ENCODE results near the gene HMGN3. TPM values are rescaled to one million over a fixed set of nuclear protein-coding genes. Genes with fewer than 3 reads are reported as not detected.
A peak's percentile ranks its signal among the peaks of the same experiment; 100 is the strongest.

Gene HMGN3
- 42.3 TPM for total RNA-seq

GRCh38 chr6:79234150-79235022, at the start of gene HMGN3:
HMGN3 (minus strand) TSS chr6:79234682.
- Histone ChIP-seq H3K9me3 (ENCODE audit: control insufficient read depth in 3 of 3, low read length in 3 of 3) (no peaks in the 10 kb centered on the region), H3K27me3 (ENCODE audit: control insufficient read depth in 3 of 3, insufficient read depth in 3 of 3, low read length in 3 of 3) (no peaks in the 10 kb centered on the region), H3K27ac (ENCODE audit: low read depth, low read length) (peak within 1 kb of the TSS; percentile 89), H3K9ac (ENCODE audit: low read depth in 1 of 3, low read length in 3 of 3) (peak within 1 kb of the TSS; percentile 79 to 99 (median 97)), H3K4me1 (ENCODE audit: control insufficient read depth in 3 of 3, insufficient read depth in 3 of 3, low read length in 3 of 3) (peaks cover 2 to 15% (median 5%) of the 10 kb centered on the region in 3 donors), H3K4me3 (ENCODE audit: low read length in 3 of 3) (peak within 1 kb of the TSS; percentile 73 to 97 (median 92)), H3K36me3 (ENCODE audit: control insufficient read depth in 3 of 3, insufficient read depth in 3 of 3, low read length in 3 of 3) (no peaks in the 10 kb centered on the region)

GRCh38 chr6:79280756-79281155, 46.3 kb upstream of the HMGN3 start:
- H3K27ac ChIP-seq (ENCODE audit: low read depth, low read length): no peak overlapping the region
- H3K9ac ChIP-seq (ENCODE audit: low read depth in 1 of 3, low read length in 3 of 3): no peak overlapping the region
- H3K27me3 ChIP-seq (ENCODE audit: control insufficient read depth in 3 of 3, insufficient read depth in 3 of 3, low read length in 3 of 3): no peaks in the 10 kb centered on the region
- no peaks in the 10 kb centered on the region for H3K9me3 ChIP-seq (ENCODE audit: control insufficient read depth in 3 of 3, low read length in 3 of 3)
- no peaks in the 10 kb centered on the region for H3K36me3 ChIP-seq (ENCODE audit: control insufficient read depth in 3 of 3, insufficient read depth in 3 of 3, low read length in 3 of 3)
- H3K4me3 ChIP-seq (ENCODE audit: low read length in 3 of 3): no peak overlapping the region
- H3K4me1 ChIP-seq (ENCODE audit: control insufficient read depth in 3 of 3, insufficient read depth in 3 of 3, low read length in 3 of 3): no peaks in the 10 kb centered on the region

- no peaks in the 10 kb centered on the region for H3K9me3 ChIP-seq (ENCODE audit: control insufficient read depth in 3 of 3, low read length in 3 of 3)
- H3K27ac ChIP-seq (ENCODE audit: low read depth, low read length): no peak overlapping the region
- no peaks in the 10 kb centered on the region for H3K4me1 ChIP-seq (ENCODE audit: control insufficient read depth in 3 of 3, insufficient read depth in 3 of 3, low read length in 3 of 3)
- no peaks in the 10 kb centered on the region for H3K36me3 ChIP-seq (ENCODE audit: control insufficient read depth in 3 of 3, insufficient read depth in 3 of 3, low read length in 3 of 3)
- no peak overlapping the region for H3K9ac ChIP-seq (ENCODE audit: low read depth in 1 of 3, low read length in 3 of 3)
- H3K4me3 ChIP-seq (ENCODE audit: low read length in 3 of 3): no peak overlapping the region
- no peaks in the 10 kb centered on the region for H3K27me3 ChIP-seq (ENCODE audit: control insufficient read depth in 3 of 3, insufficient read depth in 3 of 3, low read length in 3 of 3)
These were observed 42.6 kb upstream of the HMGN3 start for GRCh38 chr6:79277109-79277508.

DNA sequence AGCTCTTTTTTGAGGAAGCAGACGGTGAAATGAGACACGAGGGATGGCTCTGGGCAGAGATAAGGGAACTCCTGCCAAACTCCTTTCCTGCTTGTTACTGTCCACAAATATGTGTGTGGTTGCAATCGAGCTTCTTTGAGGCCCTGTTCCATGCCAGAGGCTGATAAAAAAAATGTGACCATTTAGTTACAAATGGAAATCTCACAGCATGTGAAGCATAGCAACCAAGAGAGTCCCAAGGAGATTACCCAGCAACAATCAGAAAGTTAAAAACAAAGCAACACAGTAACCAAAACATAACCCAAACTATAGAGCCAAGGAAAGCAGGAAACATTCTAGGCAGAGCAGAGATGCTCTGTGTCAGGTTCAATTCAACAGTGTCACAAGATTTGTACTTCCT, 35.4 kb upstream of the HMGN3 start:
- Histone ChIP-seq H3K4me3 (ENCODE audit: low read length in 3 of 3) (no peak overlapping the region), H3K4me1 (ENCODE audit: control insufficient read depth in 3 of 3, insufficient read depth in 3 of 3, low read length in 3 of 3) (no peaks in the 10 kb centered on the region), H3K36me3 (ENCODE audit: control insufficient read depth in 3 of 3, insufficient read depth in 3 of 3, low read length in 3 of 3) (no peaks in the 10 kb centered on the region), H3K27ac (ENCODE audit: low read depth, low read length) (peak overlapping the region; percentile 39), H3K9me3 (ENCODE audit: control insufficient read depth in 3 of 3, low read length in 3 of 3) (no peaks in the 10 kb centered on the region), H3K9ac (ENCODE audit: low read depth in 1 of 3, low read length in 3 of 3) (no peak overlapping the region), H3K27me3 (ENCODE audit: control insufficient read depth in 3 of 3, insufficient read depth in 3 of 3, low read length in 3 of 3) (no peaks in the 10 kb centered on the region)

- no peak overlapping the region for H3K9ac ChIP-seq (ENCODE audit: low read depth in 1 of 3, low read length in 3 of 3)
- no peak overlapping the region for H3K27ac ChIP-seq (ENCODE audit: low read depth, low read length)
- no peaks in the 10 kb centered on the region for H3K4me1 ChIP-seq (ENCODE audit: control insufficient read depth in 3 of 3, insufficient read depth in 3 of 3, low read length in 3 of 3)
- H3K27me3 ChIP-seq (ENCODE audit: control insufficient read depth in 3 of 3, insufficient read depth in 3 of 3, low read length in 3 of 3): no peaks in the 10 kb centered on the region
- no peaks in the 10 kb centered on the region for H3K36me3 ChIP-seq (ENCODE audit: control insufficient read depth in 3 of 3, insufficient read depth in 3 of 3, low read length in 3 of 3)
- H3K9me3 ChIP-seq (ENCODE audit: control insufficient read depth in 3 of 3, low read length in 3 of 3): no peaks in the 10 kb centered on the region
- no peak overlapping the region for H3K4me3 ChIP-seq (ENCODE audit: low read length in 3 of 3)
These were observed 32.6 kb upstream of the HMGN3 start for GRCh38 chr6:79267128-79267527.

GRCh38 chr6:79266051-79266450, 31.6 kb upstream of the HMGN3 start:
- H3K27ac ChIP-seq (ENCODE audit: low read depth, low read length): no peak overlapping the region
- no peaks in the 10 kb centered on the region for H3K9me3 ChIP-seq (ENCODE audit: control insufficient read depth in 3 of 3, low read length in 3 of 3)
- H3K4me1 ChIP-seq (ENCODE audit: control insufficient read depth in 3 of 3, insufficient read depth in 3 of 3, low read length in 3 of 3): no peaks in the 10 kb centered on the region
- H3K27me3 ChIP-seq (ENCODE audit: control insufficient read depth in 3 of 3, insufficient read depth in 3 of 3, low read length in 3 of 3): no peaks in the 10 kb centered on the region
- no peak overlapping the region for H3K9ac ChIP-seq (ENCODE audit: low read depth in 1 of 3, low read length in 3 of 3)
- H3K36me3 ChIP-seq (ENCODE audit: control insufficient read depth in 3 of 3, insufficient read depth in 3 of 3, low read length in 3 of 3): no peaks in the 10 kb centered on the region
- no peak overlapping the region for H3K4me3 ChIP-seq (ENCODE audit: low read length in 3 of 3)

DNA sequence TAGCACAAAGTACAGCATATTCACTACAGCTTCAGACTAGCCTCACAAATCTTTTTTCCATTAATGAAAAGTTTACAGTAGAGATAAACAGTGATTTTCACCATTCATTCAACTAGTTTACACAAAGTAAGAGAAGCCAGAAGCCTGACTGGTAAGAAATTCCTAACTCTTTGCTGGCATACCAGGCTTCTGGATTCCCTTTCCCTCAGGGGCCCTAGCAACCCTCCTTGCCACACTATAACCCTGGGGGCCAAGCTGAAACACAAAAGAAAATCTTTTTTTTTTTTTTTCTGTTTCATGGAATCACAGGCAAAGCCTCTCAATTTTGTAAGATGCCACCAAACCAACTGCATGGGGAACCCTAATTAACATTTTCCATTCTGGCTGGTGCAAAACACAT, 28.9 kb upstream of the HMGN3 start:
- no peak overlapping the region for H3K27ac ChIP-seq (ENCODE audit: low read depth, low read length)
- no peaks in the 10 kb centered on the region for H3K4me1 ChIP-seq (ENCODE audit: control insufficient read depth in 3 of 3, insufficient read depth in 3 of 3, low read length in 3 of 3)
- no peak overlapping the region for H3K4me3 ChIP-seq (ENCODE audit: low read length in 3 of 3)

DNA sequence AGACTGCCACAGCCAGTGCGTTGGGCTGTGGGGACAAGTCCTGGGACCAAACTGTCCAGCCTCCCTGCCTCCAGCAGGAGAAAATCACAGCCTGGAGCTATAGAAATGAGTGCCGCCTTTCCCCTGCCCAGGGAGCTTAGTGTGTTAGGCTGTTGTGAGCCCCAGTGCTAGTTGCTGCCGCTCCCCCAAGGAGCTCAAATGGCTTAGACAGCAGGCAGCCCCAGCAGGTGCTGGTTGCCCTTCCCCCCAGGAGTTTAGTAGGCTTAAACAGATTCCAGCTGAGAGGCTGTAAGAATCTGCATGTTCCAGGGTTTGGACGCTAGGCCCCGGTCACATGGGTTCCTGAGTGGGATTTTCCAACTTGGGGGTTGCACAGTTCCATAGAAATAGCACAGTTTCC, 27.2 kb upstream of the HMGN3 start:
- H3K27ac ChIP-seq (ENCODE audit: low read depth, low read length): no peak overlapping the region
- no peaks in the 10 kb centered on the region for H3K9me3 ChIP-seq (ENCODE audit: control insufficient read depth in 3 of 3, low read length in 3 of 3)
- no peaks in the 10 kb centered on the region for H3K27me3 ChIP-seq (ENCODE audit: control insufficient read depth in 3 of 3, insufficient read depth in 3 of 3, low read length in 3 of 3)
- no peak overlapping the region for H3K9ac ChIP-seq (ENCODE audit: low read depth in 1 of 3, low read length in 3 of 3)
- H3K4me3 ChIP-seq (ENCODE audit: low read length in 3 of 3): no peak overlapping the region
- H3K4me1 ChIP-seq (ENCODE audit: control insufficient read depth in 3 of 3, insufficient read depth in 3 of 3, low read length in 3 of 3): no peaks in the 10 kb centered on the region
- no peaks in the 10 kb centered on the region for H3K36me3 ChIP-seq (ENCODE audit: control insufficient read depth in 3 of 3, insufficient read depth in 3 of 3, low read length in 3 of 3)

More for the DNA sequence above, 28.9 kb upstream of the HMGN3 start:
- Histone ChIP-seq H3K36me3 (ENCODE audit: control insufficient read depth in 3 of 3, insufficient read depth in 3 of 3, low read length in 3 of 3) (no peaks in the 10 kb centered on the region), H3K9ac (ENCODE audit: low read depth in 1 of 3, low read length in 3 of 3) (no peak overlapping the region), H3K9me3 (ENCODE audit: control insufficient read depth in 3 of 3, low read length in 3 of 3) (no peaks in the 10 kb centered on the region), H3K27me3 (ENCODE audit: control insufficient read depth in 3 of 3, insufficient read depth in 3 of 3, low read length in 3 of 3) (no peaks in the 10 kb centered on the region)

GRCh38 chr6:79260772-79261171, 26.3 kb upstream of the HMGN3 start:
- H3K27ac ChIP-seq (ENCODE audit: low read depth, low read length): no peak overlapping the region
- H3K27me3 ChIP-seq (ENCODE audit: control insufficient read depth in 3 of 3, insufficient read depth in 3 of 3, low read length in 3 of 3): no peaks in the 10 kb centered on the region
- H3K9ac ChIP-seq (ENCODE audit: low read depth in 1 of 3, low read length in 3 of 3): no peak overlapping the region
- H3K4me3 ChIP-seq (ENCODE audit: low read length in 3 of 3): no peak overlapping the region
- no peaks in the 10 kb centered on the region for H3K9me3 ChIP-seq (ENCODE audit: control insufficient read depth in 3 of 3, low read length in 3 of 3)
- no peaks in the 10 kb centered on the region for H3K36me3 ChIP-seq (ENCODE audit: control insufficient read depth in 3 of 3, insufficient read depth in 3 of 3, low read length in 3 of 3)
- no peaks in the 10 kb centered on the region for H3K4me1 ChIP-seq (ENCODE audit: control insufficient read depth in 3 of 3, insufficient read depth in 3 of 3, low read length in 3 of 3)

DNA sequence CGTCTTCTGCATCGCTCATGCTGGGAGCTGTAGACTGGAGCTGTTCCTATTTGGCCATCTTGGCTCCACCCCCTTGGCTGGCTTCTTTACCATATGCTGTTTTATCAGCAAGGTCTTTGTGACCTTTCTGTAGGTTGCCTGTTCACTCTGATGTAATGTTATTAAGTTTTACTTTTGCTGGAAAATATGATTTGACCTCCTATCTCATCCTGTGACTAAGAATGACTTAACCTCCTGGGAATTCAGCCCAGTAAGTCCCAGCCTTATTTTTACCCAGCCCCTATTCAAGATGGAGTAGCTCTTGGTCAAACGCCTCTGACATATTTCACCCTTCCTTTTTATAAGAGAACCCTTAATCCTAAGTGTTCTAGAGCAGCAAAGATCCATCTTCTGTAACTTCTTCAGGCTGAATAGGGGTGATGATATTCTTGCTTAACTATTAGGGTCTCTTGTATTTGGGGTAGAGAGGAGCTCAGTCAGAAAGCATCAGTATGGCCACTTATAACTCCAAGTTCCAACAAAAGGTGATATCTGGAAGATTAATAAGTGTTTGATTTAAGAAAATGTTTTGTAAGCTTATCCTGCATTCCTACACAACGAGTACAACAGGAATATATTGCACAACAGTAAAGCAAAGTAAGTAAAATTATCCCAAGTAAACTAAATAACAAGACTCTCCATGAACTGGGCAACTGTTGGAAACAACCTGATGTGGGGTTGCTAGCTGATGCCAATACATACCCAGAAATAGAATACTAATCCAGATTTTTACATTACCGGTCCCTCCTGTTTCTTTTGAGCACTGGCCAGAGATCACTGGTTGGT, 23.1 kb upstream of the HMGN3 start:
- no peaks in the 10 kb centered on the region for H3K36me3 ChIP-seq (ENCODE audit: control insufficient read depth in 3 of 3, insufficient read depth in 3 of 3, low read length in 3 of 3)
- no peak overlapping the region for H3K27ac ChIP-seq (ENCODE audit: low read depth, low read length)
- H3K27me3 ChIP-seq (ENCODE audit: control insufficient read depth in 3 of 3, insufficient read depth in 3 of 3, low read length in 3 of 3): no peaks in the 10 kb centered on the region

More for the DNA sequence above, 23.1 kb upstream of the HMGN3 start:
- Histone ChIP-seq H3K9ac (ENCODE audit: low read depth in 1 of 3, low read length in 3 of 3) (no peak overlapping the region), H3K9me3 (ENCODE audit: control insufficient read depth in 3 of 3, low read length in 3 of 3) (no peaks in the 10 kb centered on the region), H3K4me1 (ENCODE audit: control insufficient read depth in 3 of 3, insufficient read depth in 3 of 3, low read length in 3 of 3) (no peaks in the 10 kb centered on the region), H3K4me3 (ENCODE audit: low read length in 3 of 3) (no peak overlapping the region)
